GM23248 (cell line): ENCODE data around the gene CNTRL. TPM values are rescaled to one million over a fixed set of nuclear protein-coding genes. Genes with fewer than 3 reads are reported as not detected.
A peak's percentile ranks its signal among the peaks of the same experiment; 100 is the strongest.

Experiments used
- DNase-seq: peaks from one replicate; pipeline ENCODE4 v3.0.0-alpha.2; 2015
- H2AFZ ChIP-seq: fragments of 200-600 bp; sonication (generic); 2 replicates; pipeline ENCODE4 v1.6.1; 2016; ENCODE audit warnings: antibody characterized with exemption
- H3F3A ChIP-seq: fragments of 200-600 bp; sonication (generic); 2 replicates; pipeline ENCODE4 v1.6.1; 2016; ENCODE audit warnings: mild to moderate bottlenecking, antibody characterized with exemption, mixed run types; ENCODE audit not compliant: insufficient read depth
- H3K27ac ChIP-seq: fragments of 200-600 bp; sonication (generic); 2 replicates; pipeline ENCODE4 v1.5.1; 2016; ENCODE audit warnings: mild to moderate bottlenecking
- H3K27me3 ChIP-seq: fragments of 200-600 bp; sonication (generic); replicated peaks from 2 replicates; pipeline ENCODE4 v1.6.1; 2016; ENCODE audit warnings: mild to moderate bottlenecking; ENCODE audit not compliant: insufficient read depth
- H3K36me3 ChIP-seq: fragments of 200-600 bp; sonication (generic); 2 replicates; pipeline ENCODE4 v1.6.1; 2016; ENCODE audit warnings: low read depth, mild to moderate bottlenecking
- H3K4me1 ChIP-seq: fragments of 200-600 bp; sonication (generic); 2 replicates; pipeline ENCODE4 v1.6.1; 2016; ENCODE audit warnings: mild to moderate bottlenecking; ENCODE audit not compliant: insufficient read depth
- H3K4me2 ChIP-seq: fragments of 200-600 bp; sonication (generic); one replicate; pipeline ENCODE4 v1.6.1; 2016; ENCODE audit warnings: mild to moderate bottlenecking; ENCODE audit not compliant: unreplicated experiment
- H3K4me3 ChIP-seq: fragments of 200-600 bp; sonication (generic); 2 replicates; pipeline ENCODE4 v1.5.1; 2016; ENCODE audit warnings: mild to moderate bottlenecking
- H3K79me2 ChIP-seq: fragments of 200-600 bp; sonication (generic); 2 replicates; pipeline ENCODE4 v1.6.1; 2016; ENCODE audit warnings: mild to moderate bottlenecking; ENCODE audit not compliant: insufficient read depth
- H3K9ac ChIP-seq: fragments of 200-600 bp; sonication (generic); 2 replicates; pipeline ENCODE4 v1.6.1; 2016; ENCODE audit warnings: mild to moderate bottlenecking
- H3K9me2 ChIP-seq: fragments of 200-600 bp; sonication (generic); 2 replicates; pipeline ENCODE4 v1.6.1; 2016; ENCODE audit warnings: mixed run types, mild to moderate bottlenecking, moderate library complexity; ENCODE audit not compliant: insufficient read depth
- H3K9me3 ChIP-seq: fragments of 200-600 bp; sonication (generic); one replicate; pipeline ENCODE4 v1.6.1; 2017; ENCODE audit warnings: low read depth
- H4K20me1 ChIP-seq: fragments of 200-600 bp; sonication (generic); 2 replicates; pipeline ENCODE4 v1.6.0; 2016; ENCODE audit not compliant: insufficient read depth
- EZH2 ChIP-seq: fragments of 200-600 bp; sonication (generic); IDR thresholded peaks from 2 replicates; pipeline ENCODE4 v1.6.1; 2018; ENCODE audit warnings: antibody characterized with exemption, mild to moderate bottlenecking; ENCODE audit not compliant: insufficient read depth, poor library complexity, severe bottlenecking
- EZH2phosphoT487 ChIP-seq: fragments of 200-600 bp; sonication (generic); IDR thresholded peaks from 2 replicates; pipeline ENCODE4 v1.6.1; 2018; ENCODE audit warnings: antibody characterized with exemption, moderate library complexity, mild to moderate bottlenecking, low read depth; ENCODE audit not compliant: insufficient read depth
- WGBS, 2 experiments: methylation state at CpG; one replicate each; pipeline ENCODE4 v1.1.6; 2015 to 2017; ENCODE audit warnings: low lambda C conversion rate in 2 of 2, low coverage in 1 of 2; ENCODE audit errors: missing lambda C conversion rate in 2 of 2; 5-methylcytosine and 5-hydroxymethylcytosine counted together
- in situ Hi-C: fragments of 300-500 bp; cut with MboI; formaldehyde crosslinking; loops from 2 replicates; pipeline ENCODE4 v1.15.0; 2020
- polyA plus RNA-seq: library from polyadenylated mRNA; unstranded; fragments of >200 nt; fragmentation: Nextera tagmentation; extraction: Ambion mirVana; gene quantifications from 2 replicates; pipeline ENCODE4 v1.2.1, GENCODE V29; 2016
- total RNA-seq: library from RNA; depleted of rRNA; stranded (reverse); fragments of >200 nt; shearing (Covaris generic); gene quantifications from 2 replicates; pipeline ENCODE4 v1.2.3, GENCODE V29; 2014

The CNTRL gene
- total and polyA plus RNA-seq, 2 experiments from 2014 or later: 4.4 to 6.3 TPM

DNA sequence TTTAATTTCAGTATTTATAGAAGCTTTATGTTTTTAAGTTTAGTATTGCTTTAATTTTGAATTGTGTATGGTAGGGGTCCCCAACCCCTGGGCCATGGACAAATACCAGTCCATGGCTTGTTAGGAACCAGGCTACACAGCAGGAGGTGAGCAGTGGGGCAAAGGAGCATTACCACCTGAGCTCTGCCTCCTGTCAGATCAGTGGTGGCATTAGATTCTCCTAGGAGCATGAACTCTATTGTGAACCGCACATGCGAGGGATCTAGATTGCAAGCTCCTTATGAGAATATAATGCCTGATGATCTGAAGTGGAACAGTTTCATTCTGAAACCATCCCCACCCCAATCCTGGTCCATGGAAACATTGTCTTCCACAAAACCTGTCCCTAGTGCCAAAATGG is 26.6 kb upstream of the CNTRL start:
- Histone ChIP-seq H3K36me3 (no peaks in the 10 kb centered on the region), H3K4me1 (no peaks in the 10 kb centered on the region), H3K9me3 (no peaks in the 10 kb centered on the region), H4K20me1 (no peaks in the 10 kb centered on the region), H3F3A (no peaks in the 10 kb centered on the region), H3K9ac (no peak overlapping the region), H3K9me2 (no peaks in the 10 kb centered on the region), H3K27me3 (no peaks in the 10 kb centered on the region), H2AFZ (no peak overlapping the region), H3K4me3 (no peak overlapping the region), H3K27ac (no peak overlapping the region), H3K4me2 (no peak overlapping the region), H3K79me2 (no peaks in the 10 kb centered on the region)
- TF ChIP-seq EZH2 (no peak), EZH2phosphoT487 (no peak)
- no peak for DNase-seq
- 94 to 100% methylated on average over 2 of the region's 2 CpGs for WGBS, 2 experiments
- in situ Hi-C loops: no loop called here

DNA sequence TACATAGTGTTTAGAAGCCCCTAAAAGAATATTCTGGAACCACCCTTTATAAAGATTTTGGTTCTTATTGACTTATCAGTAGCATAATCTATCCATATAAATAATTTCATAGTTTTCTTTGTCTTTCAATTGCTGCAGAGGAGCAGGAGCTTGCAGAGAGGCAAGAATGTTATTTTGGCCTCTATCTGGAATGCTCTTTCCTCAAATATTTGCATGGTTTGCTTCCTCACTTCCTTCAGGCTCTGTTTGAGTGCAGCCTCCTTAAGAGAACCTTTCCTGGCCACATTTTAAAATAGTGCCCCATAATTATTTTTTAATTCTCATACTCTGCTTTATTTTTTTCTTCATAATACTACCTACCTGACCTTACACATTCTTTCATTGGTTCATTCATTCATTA is 26.1 kb upstream of the CNTRL start:
- Histone ChIP-seq H2AFZ (no peak overlapping the region), H3K9me3 (no peaks in the 10 kb centered on the region), H3K4me2 (no peak overlapping the region), H4K20me1 (no peaks in the 10 kb centered on the region), H3K9ac (no peak overlapping the region), H3F3A (no peaks in the 10 kb centered on the region), H3K4me1 (no peaks in the 10 kb centered on the region), H3K9me2 (no peaks in the 10 kb centered on the region), H3K27ac (no peak overlapping the region), H3K36me3 (no peaks in the 10 kb centered on the region), H3K27me3 (no peaks in the 10 kb centered on the region), H3K4me3 (no peak overlapping the region), H3K79me2 (no peaks in the 10 kb centered on the region)
- in situ Hi-C loops: no loop called here
- TF ChIP-seq EZH2phosphoT487: no peak
- no peak for TF ChIP-seq EZH2
- DNase-seq: peak; percentile 12

DNA sequence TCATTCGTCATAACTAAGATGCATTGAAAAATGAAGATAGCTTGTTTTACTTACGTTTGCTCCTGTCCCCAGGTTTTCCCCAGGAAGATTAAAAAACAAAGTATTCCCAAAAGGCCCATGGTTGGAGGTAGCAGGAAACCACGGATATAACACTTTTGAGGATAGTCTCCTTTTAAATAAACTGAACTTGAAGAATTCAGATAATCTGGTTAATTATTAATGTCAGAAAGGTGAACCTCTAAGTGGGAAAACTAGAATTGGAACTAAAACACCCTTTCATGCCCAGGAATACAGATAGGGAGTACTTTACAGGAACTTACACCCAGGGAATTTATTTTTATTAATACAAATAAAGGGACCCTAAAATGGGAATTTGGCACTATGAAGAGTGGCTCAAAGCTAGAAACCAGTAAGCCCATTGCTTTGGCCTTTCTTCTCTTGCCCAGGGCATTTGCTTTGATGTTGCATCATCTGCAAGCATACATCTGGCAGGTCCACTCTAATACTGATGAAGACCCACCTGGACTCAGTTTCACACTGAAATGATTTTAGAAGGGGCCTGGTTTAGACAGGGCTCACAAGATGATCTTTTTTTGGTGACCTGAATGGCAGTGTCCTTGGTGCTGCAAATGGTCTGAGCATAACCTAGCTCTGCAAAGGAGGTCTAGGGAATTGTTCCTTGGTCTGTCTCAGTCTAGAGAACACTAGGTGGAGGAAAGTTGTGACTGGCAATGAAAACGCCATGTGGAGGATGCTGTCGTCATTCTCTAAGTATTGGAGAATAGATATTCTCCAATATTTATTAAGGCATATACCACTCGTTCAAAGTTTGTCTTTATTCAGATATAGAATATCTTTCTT is 24.4 kb upstream of the CNTRL start, which contains the start of gene C5:
Gene C5 (minus strand): TSS at position 148 of the 861 bp plus-strand sequence. CDS start 29 bp downstream, at position 119.
- H4K20me1 ChIP-seq: no peaks in the 10 kb centered on the region
- H3K4me1 ChIP-seq: no peaks in the 10 kb centered on the region
- H3K4me2 ChIP-seq: no peak within 1 kb of the TSS
- no peak within 1 kb of the TSS for H3K27ac ChIP-seq
- no peaks in the 10 kb centered on the region for H3K36me3 ChIP-seq
- TF ChIP-seq EZH2phosphoT487 (no peak), EZH2 (no peak)
- H2AFZ ChIP-seq: no peak within 1 kb of the TSS
- DNase-seq: no peak
- H3K9ac ChIP-seq: no peak within 1 kb of the TSS
- H3F3A ChIP-seq: no peaks in the 10 kb centered on the region
- no peaks in the 10 kb centered on the region for H3K79me2 ChIP-seq
- H3K9me2 ChIP-seq: no peaks in the 10 kb centered on the region
- no peak within 1 kb of the TSS for H3K4me3 ChIP-seq
- in situ Hi-C loops: no loop called here
- 93 to 95% methylated on average over 6 of the region's 6 CpGs for WGBS, 2 experiments
- H3K27me3 ChIP-seq: no peaks in the 10 kb centered on the region
- no peaks in the 10 kb centered on the region for H3K9me3 ChIP-seq

DNA sequence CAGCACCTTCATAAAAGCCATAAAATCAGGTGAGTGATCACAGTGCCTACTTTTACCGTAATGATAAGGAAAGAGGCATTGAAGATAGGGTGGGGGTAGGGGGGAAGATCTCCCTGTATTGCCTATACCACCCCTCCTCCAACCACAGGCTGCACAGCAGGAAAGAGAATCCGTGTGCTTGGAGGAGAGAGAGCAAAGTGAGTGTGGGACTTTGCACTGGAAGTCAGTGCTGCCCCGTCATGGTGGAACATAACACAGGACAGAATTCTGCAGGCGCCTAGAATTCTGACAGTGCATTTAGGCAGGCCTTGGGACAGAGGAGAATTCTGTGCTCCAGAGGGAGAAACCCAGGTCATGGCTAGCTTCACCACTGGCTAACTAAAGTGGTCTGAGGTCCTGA is 21.2 kb upstream of the CNTRL start:
- no peak for DNase-seq
- Histone ChIP-seq H3K36me3 (no peaks in the 10 kb centered on the region), H3K27me3 (no peaks in the 10 kb centered on the region), H3K9ac (no peak overlapping the region), H2AFZ (no peak overlapping the region), H3K9me2 (no peaks in the 10 kb centered on the region), H3K9me3 (no peaks in the 10 kb centered on the region), H3F3A (no peaks in the 10 kb centered on the region), H3K4me3 (no peak overlapping the region), H3K27ac (no peak overlapping the region), H3K4me2 (no peak overlapping the region), H3K4me1 (no peaks in the 10 kb centered on the region), H4K20me1 (no peaks in the 10 kb centered on the region), H3K79me2 (no peaks in the 10 kb centered on the region)
- no peak for TF ChIP-seq EZH2
- in situ Hi-C loops: no loop called here
- 72 to 83% methylated on average over 4 of the region's 4 CpGs for WGBS, 2 experiments
